ENCODE measurements around the gene PARVB.

PARVB gene

GRCh38 chr22:44164031-44164430, 139.9 kb downstream of the PARVB start:
- DNase-seq = no peak

GRCh38 chr22:44165286-44165874, 141.3 kb downstream of the PARVB start:
- no peak for DNase-seq

- no peak for DNase-seq
These were observed 142.6 kb downstream of the PARVB start for GRCh38 chr22:44166498-44167276.

GRCh38 chr22:44167501-44167900, 143.4 kb downstream of the PARVB start:
- DNase-seq = no peak

DNA sequence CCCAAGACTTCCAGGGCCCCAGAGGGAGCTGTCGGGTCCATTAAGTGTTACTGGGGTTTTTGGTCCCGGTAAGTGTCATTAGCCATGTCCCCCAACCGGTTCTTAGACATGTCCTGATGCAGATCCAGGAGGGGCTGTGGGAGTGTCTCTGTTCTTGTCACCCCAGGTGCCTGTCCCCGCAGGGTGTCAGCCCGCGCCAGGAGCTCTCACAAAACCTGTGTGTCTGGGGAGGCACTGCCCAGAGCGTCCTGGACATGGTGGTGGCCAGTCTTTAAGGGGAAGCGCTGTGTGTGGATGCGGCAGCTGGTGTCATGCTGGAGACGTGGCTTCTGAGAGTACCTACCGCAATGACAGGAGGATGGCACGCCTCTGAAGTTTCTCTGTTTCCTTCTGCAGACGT, 144.1 kb downstream of the PARVB start:
- no peak for DNase-seq

- no peak for DNase-seq
These were observed 146.4 kb downstream of the PARVB start for GRCh38 chr22:44170470-44170869.

- DNase-seq = peak in 4 of 14 donors; percentile 3 to 21 (median 9)
These were observed 147.5 kb downstream of the PARVB start for GRCh38 chr22:44171561-44171960.

GRCh38 chr22:44172370-44173108, 148.4 kb downstream of the PARVB start:
- peak in 9 of 14 donors; percentile 10 to 54 (median 35) for DNase-seq

- no peak for DNase-seq
These were observed 149.1 kb downstream of the PARVB start for GRCh38 chr22:44173154-44173553.

DNA sequence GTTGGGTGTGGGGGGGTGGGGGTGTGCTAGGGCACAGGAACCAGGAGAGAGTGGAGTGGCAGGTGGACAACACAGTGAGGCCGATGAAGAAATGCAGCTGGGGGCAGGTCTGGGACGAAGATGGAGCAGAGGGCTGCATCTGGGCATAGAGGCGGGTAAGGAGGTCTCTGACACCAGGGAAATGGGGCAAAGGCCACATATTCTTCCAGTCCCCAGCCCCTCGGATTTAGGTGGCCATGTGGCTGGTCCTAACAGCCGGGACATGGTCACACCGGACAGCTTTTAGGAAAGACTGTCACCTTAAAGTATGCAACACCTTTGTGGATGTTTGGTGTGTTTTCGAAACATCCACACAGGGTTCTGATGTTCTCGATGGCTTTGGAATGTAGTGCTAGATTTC, 151.6 kb downstream of the PARVB start:
- no peak for DNase-seq

GRCh38 chr22:44179196-44179988, 155.3 kb downstream of the PARVB start:
- DNase-seq = no peak

DNA sequence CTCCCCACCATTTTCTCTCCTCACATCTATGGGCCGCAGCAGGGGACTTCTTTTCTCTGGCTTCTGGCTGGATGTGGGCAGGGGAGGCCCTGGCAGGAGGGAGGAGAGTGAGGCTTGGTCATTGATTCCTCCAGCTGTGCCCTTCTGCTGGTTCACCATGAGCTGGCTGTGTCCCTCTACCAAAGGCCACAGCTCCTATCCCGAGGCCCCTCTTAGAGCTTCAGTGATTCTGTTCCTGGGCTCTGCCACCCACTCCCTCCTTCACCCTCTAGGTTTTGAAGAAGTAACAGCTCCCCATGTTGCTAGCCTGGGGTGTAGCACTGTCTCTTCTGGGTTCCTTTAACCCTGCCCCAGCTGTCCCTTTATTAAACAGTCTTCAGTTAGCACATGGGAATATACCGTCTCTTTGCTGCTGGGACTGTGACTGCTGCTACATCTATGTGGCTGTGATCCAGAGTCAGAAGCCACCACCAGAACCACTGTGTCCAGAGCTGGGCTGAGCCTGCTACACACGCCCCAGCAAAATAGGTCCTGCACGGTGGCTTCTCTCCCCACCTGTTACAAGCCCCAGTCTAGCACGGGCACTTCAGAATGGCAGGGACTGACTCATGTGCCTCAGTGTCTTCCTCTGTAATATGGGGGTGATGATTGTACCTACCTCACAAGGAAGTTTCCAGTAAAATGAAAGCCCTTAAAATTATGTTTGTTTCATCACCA, 156.0 kb downstream of the PARVB start:
- DNase-seq = no peak

GRCh38 chr22:44180706-44181032, 156.6 kb downstream of the PARVB start, which contains the start of gene PARVG:
Gene PARVG, plus strand, starts transcription at chr22:44180925. Its CDS starts 2,405 bp downstream, at chr22:44183330.
- no peak for DNase-seq

- peak in 5 of 14 donors; percentile 21 to 42 (median 22) for DNase-seq
These were observed 157.2 kb downstream of the PARVB start for GRCh38 chr22:44181033-44181911.

- no peak for DNase-seq
These were observed 157.9 kb downstream of the PARVB start for GRCh38 chr22:44181912-44182587.

- DNase-seq = peak in 9 of 14 donors; percentile 7 to 59 (median 40)
These were observed 158.6 kb downstream of the PARVB start for GRCh38 chr22:44182588-44183286.

DNA sequence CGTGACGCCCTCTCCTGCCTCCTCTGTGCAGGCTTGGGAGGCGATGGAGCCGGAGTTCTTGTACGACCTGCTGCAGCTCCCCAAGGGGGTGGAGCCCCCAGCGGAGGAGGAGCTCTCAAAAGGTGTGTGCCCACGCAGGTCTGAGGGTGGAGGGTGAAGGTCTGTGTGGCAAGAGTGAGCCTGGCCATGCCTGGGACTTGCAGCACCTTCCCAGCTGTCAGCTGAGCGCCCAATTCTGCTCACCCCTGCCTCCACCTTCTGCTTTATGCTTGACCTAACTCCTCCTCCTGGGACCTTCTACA, 159.1 kb downstream of the PARVB start:
- DNase-seq = no peak

DNA sequence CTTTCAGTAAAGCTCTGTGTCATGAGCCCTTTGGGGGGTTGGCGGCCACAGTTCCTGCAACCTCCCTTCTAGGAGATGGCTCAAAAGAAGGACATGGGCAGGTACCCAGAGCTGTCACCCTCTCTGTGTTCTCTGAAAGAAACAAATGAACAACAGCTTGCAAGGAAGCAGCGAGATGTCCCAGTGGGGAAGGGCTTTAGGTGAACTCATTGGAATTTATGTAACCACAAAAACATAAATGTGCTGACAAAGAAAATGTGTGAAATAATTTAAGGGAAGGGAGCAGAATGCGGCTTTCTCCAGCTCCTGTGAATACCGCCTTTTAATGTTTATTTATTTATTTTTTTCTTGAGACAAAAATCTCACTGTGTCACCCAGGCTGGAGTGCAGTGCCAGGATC, 159.9 kb downstream of the PARVB start:
- DNase-seq = no peak

DNA sequence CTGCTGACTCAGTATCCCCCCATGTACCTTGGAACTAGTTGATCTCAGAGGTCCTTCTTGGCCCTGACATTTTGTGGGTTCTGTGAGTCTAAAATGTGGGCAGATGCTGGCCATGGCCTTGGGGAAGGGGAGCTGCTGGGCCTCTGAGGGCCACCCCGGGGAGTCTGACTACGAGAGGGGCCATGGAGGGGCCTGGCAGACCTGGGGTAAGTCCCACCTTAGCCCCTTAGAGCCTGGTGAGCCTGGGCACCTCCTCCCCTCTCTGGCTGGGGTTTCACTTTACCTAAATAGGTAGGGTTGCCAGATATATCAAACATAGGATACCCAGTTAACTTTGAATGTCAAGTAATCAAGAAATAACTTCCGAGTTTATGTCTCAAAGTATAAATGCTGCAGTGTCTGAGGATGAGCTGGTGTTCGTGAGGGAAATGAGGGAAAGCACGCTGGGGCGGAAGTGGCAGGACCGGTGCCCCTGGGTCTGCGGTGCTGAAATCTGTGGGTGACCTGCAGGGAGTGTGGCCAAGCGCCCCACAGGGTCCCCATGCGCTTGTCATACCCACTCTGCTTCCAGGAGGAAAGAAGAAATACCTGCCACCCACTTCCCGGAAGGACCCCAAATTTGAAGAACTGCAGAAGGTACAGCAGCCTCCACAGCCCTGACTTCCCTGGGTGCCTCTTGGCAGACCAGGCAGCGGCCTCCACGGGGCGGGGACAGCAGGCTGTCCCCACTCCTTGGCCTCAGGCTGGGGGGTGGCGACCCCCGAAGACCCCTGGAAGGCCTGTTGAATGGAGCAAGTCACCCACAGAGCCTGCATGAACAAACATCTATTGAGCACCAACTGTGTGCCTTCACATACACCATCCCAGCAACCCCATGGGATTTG, 161.4 kb downstream of the PARVB start:
- no peak for DNase-seq

Data from C1 segment of cervical spinal cord (tissue), 14 donors.